Esophagus squamous epithelium (tissue), 4 donors: ENCODE results near the gene CELF2.

Source experiments
- CTCF ChIP-seq, 6 experiments: fragments of 450-650 bp in 4 of 6; fragments of 200-600 bp in 2 of 6; sonication (generic) in 2 of 6; IDR thresholded peaks; one replicate each; pipeline ENCODE4 v1.5.1; 2016 to 2019; ENCODE audit warnings: antibody characterized with exemption in 6 of 6, mild to moderate bottlenecking in 4 of 6, moderate library complexity in 4 of 6
- POLR2A ChIP-seq, 4 donors: fragments of 450-650 bp; IDR thresholded peaks; one replicate each; pipeline ENCODE4 v1.6.1; 2017; ENCODE audit warnings: antibody characterized with exemption in 4 of 4, mild to moderate bottlenecking in 4 of 4, moderate library complexity in 3 of 4

DNA sequence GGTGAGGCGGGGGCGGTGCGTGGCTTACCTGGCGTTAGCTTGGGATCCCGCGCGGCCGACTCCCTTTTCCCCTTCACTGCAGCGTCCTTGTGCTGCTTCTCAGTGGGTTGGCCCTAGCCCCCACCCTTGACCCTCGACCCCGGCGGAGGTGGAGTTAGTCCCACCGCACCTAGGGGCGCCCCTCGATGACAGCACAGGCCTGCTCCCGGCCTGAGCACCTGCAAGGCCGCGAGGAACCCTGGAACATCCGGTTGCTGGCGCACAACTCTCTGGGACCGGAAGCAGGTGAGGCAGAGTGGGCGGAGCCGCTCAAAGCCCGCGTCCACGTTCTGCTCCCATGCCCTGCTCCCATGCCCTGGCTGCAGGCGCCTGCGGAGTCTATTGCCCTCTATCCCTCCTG lies 326.9 kb downstream of the CELF2 start:
- TF ChIP-seq CTCF (IDR thresholded peaks at IDR 0.05) (no peak), POLR2A (IDR thresholded peaks at IDR 0.05) (no peak)
